ENCODE results near the gene VWA8.

DNA sequence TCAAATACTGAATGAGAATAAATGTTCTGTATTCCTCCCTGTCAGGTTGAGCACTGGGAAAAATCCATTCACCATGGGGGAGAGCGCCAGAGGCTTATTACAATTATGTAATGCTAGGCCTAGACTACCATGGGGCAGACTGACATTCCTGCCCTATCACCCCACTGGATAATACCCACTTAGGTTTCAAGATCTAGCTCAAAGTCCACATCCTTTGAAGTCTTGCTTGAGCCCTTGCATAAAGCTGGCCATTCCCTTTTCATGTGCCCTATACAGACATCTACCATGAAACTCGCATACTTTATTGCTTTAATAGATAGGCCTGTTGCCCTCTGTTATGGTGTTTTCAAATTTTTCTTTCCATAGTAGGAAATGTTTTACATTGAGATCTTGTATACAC lies 354.3 kb downstream of the VWA8 start:
- TF ChIP-seq, protein P1, sequence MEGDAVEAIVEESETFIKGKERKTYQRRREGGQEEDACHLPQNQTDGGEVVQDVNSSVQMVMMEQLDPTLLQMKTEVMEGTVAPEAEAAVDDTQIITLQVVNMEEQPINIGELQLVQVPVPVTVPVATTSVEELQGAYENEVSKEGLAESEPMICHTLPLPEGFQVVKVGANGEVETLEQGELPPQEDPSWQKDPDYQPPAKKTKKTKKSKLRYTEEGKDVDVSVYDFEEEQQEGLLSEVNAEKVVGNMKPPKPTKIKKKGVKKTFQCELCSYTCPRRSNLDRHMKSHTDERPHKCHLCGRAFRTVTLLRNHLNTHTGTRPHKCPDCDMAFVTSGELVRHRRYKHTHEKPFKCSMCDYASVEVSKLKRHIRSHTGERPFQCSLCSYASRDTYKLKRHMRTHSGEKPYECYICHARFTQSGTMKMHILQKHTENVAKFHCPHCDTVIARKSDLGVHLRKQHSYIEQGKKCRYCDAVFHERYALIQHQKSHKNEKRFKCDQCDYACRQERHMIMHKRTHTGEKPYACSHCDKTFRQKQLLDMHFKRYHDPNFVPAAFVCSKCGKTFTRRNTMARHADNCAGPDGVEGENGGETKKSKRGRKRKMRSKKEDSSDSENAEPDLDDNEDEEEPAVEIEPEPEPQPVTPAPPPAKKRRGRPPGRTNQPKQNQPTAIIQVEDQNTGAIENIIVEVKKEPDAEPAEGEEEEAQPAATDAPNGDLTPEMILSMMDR (optimal IDR thresholded peaks at IDR 0.05 in 1 of 3, IDR thresholded peaks at IDR 0.05 in 1 of 3, conservative IDR thresholded peaks at IDR 0.05 in 1 of 3; ENCODE audit: extremely low read depth in 1 of 3, insufficient read depth in 2 of 3, low read length in 3 of 3): no peak
- TF ChIP-seq EZH2 (IDR thresholded peaks at IDR 0.05; ENCODE audit: low read length): no peak
